OCI-LY1 (cell line): ENCODE results near the gene GAP43.

Experiments used
- H2AFZ ChIP-seq: fragments of 200-600 bp; sonication (generic), shearing (Covaris generic); 2 replicates; pipeline ENCODE4 v1.6.0; 2014; ENCODE audit warnings: antibody characterized with exemption, mild to moderate bottlenecking, low read length
- H3F3A ChIP-seq: fragments of 200-600 bp; sonication (generic), shearing (Covaris generic); 2 replicates; pipeline ENCODE4 v1.6.0; 2014; ENCODE audit warnings: mild to moderate bottlenecking, antibody characterized with exemption, low read length, moderate library complexity; ENCODE audit not compliant: insufficient read depth
- H3K27ac ChIP-seq: fragments of 200-600 bp; sonication (generic); 2 replicates; pipeline ENCODE4 v1.5.1; 2014; ENCODE audit warnings: low read length, mixed run types, mild to moderate bottlenecking, low read depth; ENCODE audit not compliant: poor library complexity, severe bottlenecking
- H3K27me3 ChIP-seq: fragments of 200-600 bp; sonication (generic); 2 replicates; pipeline ENCODE4 v1.6.0; 2014; ENCODE audit warnings: antibody characterized with exemption, mild to moderate bottlenecking, low read length, moderate library complexity; ENCODE audit not compliant: insufficient read depth
- H3K36me3 ChIP-seq: fragments of 200-600 bp; sonication (generic); 2 replicates; pipeline ENCODE4 v1.6.1; 2014; ENCODE audit warnings: mild to moderate bottlenecking, antibody characterized with exemption, low read length, moderate library complexity, mixed read lengths; ENCODE audit not compliant: insufficient read depth
- H3K4me1 ChIP-seq: fragments of 200-600 bp; sonication (generic); 2 replicates; pipeline ENCODE4 v1.5.1; 2014; ENCODE audit warnings: mild to moderate bottlenecking, low read length, moderate library complexity; ENCODE audit not compliant: insufficient read depth, severe bottlenecking
- H3K4me2 ChIP-seq: fragments of 200-600 bp; sonication (generic), shearing (Covaris generic); 2 replicates; pipeline ENCODE4 v1.6.1; 2014; ENCODE audit warnings: low read length
- H3K4me3 ChIP-seq: fragments of 200-600 bp; sonication (generic); 2 replicates; pipeline ENCODE4 v1.5.1; 2014; ENCODE audit warnings: low read length, low read depth, mild to moderate bottlenecking, mixed read lengths; ENCODE audit not compliant: poor library complexity, severe bottlenecking
- H3K79me2 ChIP-seq: fragments of 200-600 bp; shearing (Covaris generic); 2 replicates; pipeline ENCODE4 v1.6.1; 2016; ENCODE audit warnings: mixed run types, low read length, mixed read lengths; ENCODE audit not compliant: insufficient read depth
- H3K9ac ChIP-seq: fragments of 200-600 bp; sonication (generic), shearing (Covaris generic); 2 replicates; pipeline ENCODE4 v1.6.1; 2014; ENCODE audit warnings: mild to moderate bottlenecking, low read length, mixed read lengths
- H3K9me2 ChIP-seq: fragments of 200-600 bp; sonication (generic), shearing (Covaris generic); 2 replicates; pipeline ENCODE4 v1.6.1; 2014; ENCODE audit warnings: low read depth, mild to moderate bottlenecking, low read length, mixed read lengths
- H3K9me3 ChIP-seq: fragments of 200-600 bp; shearing (Covaris generic); 2 replicates; pipeline ENCODE4 v1.6.1; 2014; ENCODE audit warnings: low read length, mixed read lengths
- H4K20me1 ChIP-seq: fragments of 200-600 bp; sonication (generic), shearing (Covaris generic); 2 replicates; pipeline ENCODE4 v1.6.0; 2016; ENCODE audit warnings: mild to moderate bottlenecking, low read length; ENCODE audit not compliant: insufficient read depth
- EZH2 ChIP-seq: fragments of 200-600 bp; sonication (generic), shearing (Covaris generic); IDR thresholded peaks from 2 replicates; pipeline ENCODE4 v1.8.0; 2017; ENCODE audit warnings: borderline replicate concordance, mixed run types, mild to moderate bottlenecking, antibody characterized with exemption, low read length, moderate library complexity, mixed read lengths
- TF ChIP-seq, protein P1 (sequence below): fragments of 200-600 bp; sonication (generic), shearing (Covaris generic); IDR thresholded peaks from 2 replicates; pipeline ENCODE4 v1.5.1; 2017; ENCODE audit warnings: mild to moderate bottlenecking, antibody characterized with exemption, low read length, moderate library complexity, mixed read lengths

GAP43 gene

DNA sequence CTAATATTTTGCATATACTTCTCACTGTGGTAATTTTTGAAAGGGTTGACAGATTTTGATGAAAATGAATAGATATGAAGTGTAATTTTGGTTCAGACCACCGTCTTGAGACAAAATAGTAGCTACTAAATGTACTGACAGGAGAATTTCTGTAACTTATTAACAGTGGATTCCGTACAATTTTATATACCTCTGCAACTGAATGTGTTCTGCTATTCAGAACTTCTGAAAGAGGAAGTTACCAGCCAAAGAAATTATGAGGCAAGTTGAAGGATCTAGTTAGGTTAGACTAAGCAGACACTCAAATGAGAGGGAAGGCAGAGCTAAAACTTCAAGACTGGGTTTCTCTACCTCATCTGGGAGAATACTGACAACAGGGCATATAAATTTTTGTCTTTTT lies 29.4 kb downstream of the GAP43 start:
- Histone ChIP-seq H3K27me3 (no peaks in the 10 kb centered on the region), H3K4me3 (no peak overlapping the region), H3K79me2 (no peaks in the 10 kb centered on the region), H4K20me1 (no peaks in the 10 kb centered on the region), H3K27ac (no peak overlapping the region), H2AFZ (no peak overlapping the region), H3F3A (no peaks in the 10 kb centered on the region), H3K36me3 (no peaks in the 10 kb centered on the region), H3K4me2 (no peak overlapping the region), H3K9me2 (no peaks in the 10 kb centered on the region), H3K9ac (no peak overlapping the region), H3K9me3 (no peaks in the 10 kb centered on the region), H3K4me1 (peaks cover 6% of the 10 kb centered on the region)
- TF ChIP-seq EZH2 = no peak
- TF ChIP-seq, protein P1, sequence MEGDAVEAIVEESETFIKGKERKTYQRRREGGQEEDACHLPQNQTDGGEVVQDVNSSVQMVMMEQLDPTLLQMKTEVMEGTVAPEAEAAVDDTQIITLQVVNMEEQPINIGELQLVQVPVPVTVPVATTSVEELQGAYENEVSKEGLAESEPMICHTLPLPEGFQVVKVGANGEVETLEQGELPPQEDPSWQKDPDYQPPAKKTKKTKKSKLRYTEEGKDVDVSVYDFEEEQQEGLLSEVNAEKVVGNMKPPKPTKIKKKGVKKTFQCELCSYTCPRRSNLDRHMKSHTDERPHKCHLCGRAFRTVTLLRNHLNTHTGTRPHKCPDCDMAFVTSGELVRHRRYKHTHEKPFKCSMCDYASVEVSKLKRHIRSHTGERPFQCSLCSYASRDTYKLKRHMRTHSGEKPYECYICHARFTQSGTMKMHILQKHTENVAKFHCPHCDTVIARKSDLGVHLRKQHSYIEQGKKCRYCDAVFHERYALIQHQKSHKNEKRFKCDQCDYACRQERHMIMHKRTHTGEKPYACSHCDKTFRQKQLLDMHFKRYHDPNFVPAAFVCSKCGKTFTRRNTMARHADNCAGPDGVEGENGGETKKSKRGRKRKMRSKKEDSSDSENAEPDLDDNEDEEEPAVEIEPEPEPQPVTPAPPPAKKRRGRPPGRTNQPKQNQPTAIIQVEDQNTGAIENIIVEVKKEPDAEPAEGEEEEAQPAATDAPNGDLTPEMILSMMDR = no peak

- no peaks in the 10 kb centered on the region for H3K79me2 ChIP-seq
- H3K27me3 ChIP-seq = no peaks in the 10 kb centered on the region
- H3K27ac ChIP-seq = no peak overlapping the region
- no peaks in the 10 kb centered on the region for H4K20me1 ChIP-seq
- H3F3A ChIP-seq = peaks cover 6% of the 10 kb centered on the region; the same call in 1 of the 2 replicates
- no peaks in the 10 kb centered on the region for H3K9me3 ChIP-seq
- no peaks in the 10 kb centered on the region for H3K9me2 ChIP-seq
- no peaks in the 10 kb centered on the region for H3K36me3 ChIP-seq
- no peak for TF ChIP-seq EZH2
- TF ChIP-seq, protein P1 = no peak
- no peak overlapping the region for H3K4me2 ChIP-seq
- no peak overlapping the region for H3K4me3 ChIP-seq
- H3K4me1 ChIP-seq = peaks cover 23% of the 10 kb centered on the region
- no peak overlapping the region for H3K9ac ChIP-seq
- no peak overlapping the region for H2AFZ ChIP-seq
These were observed 32.5 kb downstream of the GAP43 start for GRCh38 chr3:115655761-115656282.

- H3K4me2 ChIP-seq = no peak overlapping the region
- no peak overlapping the region for H3K27ac ChIP-seq
These were observed 33.9 kb downstream of the GAP43 start for GRCh38 chr3:115657168-115657567.

More at GRCh38 chr3:115657168-115657567, 33.9 kb downstream of the GAP43 start:
- Histone ChIP-seq H3K9ac (no peak overlapping the region), H3K4me3 (no peak overlapping the region), H3F3A (peaks cover 6% of the 10 kb centered on the region; the same call in 1 of the 2 replicates), H3K27me3 (no peaks in the 10 kb centered on the region), H2AFZ (no peak overlapping the region), H3K9me2 (no peaks in the 10 kb centered on the region), H3K4me1 (peaks cover 23% of the 10 kb centered on the region), H3K36me3 (no peaks in the 10 kb centered on the region), H4K20me1 (no peaks in the 10 kb centered on the region), H3K79me2 (no peaks in the 10 kb centered on the region), H3K9me3 (no peaks in the 10 kb centered on the region)
- TF ChIP-seq EZH2 = no peak
- TF ChIP-seq, protein P1 = no peak
